HCT116 (cell line): Measurements from ENCODE around the gene ITPKB. TPM values are rescaled to one million over a fixed set of nuclear protein-coding genes. Genes with fewer than 3 reads are reported as not detected.

ENCODE experiments used
- ATAC-seq: fragments of 200-7000 bp; cut with Tn5 transposase; 2 replicates; pipeline ENCODE4 v1.9.1; 2020; ENCODE audit warnings: mild to moderate bottlenecking, moderate library complexity
- BruUV-seq: library from RNA; stranded (reverse); fragments of 400-500 nt; replicated peaks from 2 replicates; lab custom pipeline; 2021; lab: Mats Ljungman, UMichigan
- CTCF ChIA-PET: fragments of 300-600 bp; sonication (Branson Sonifier 250); formaldehyde crosslinking; loops from one replicate; lab custom pipeline; 2021; ENCODE audit warnings: antibody characterized with exemption; lab: Charles Lee
- POLR2A ChIA-PET: fragments of 300-600, 350-600 bp; sonication (Branson Sonifier 250); formaldehyde crosslinking; loops from one replicate; lab custom pipeline; 2021; ENCODE audit warnings: antibody characterized with exemption; lab: Charles Lee
- RAD21 ChIA-PET, 2 experiments: fragments of 300-600 bp; sonication (Branson Sonifier 250); formaldehyde crosslinking; loops; one replicate each; lab custom pipeline; 2023; ENCODE audit warnings: low total read pairs in 2 of 2; ENCODE audit not compliant: uncharacterized antibody in 2 of 2, unreplicated experiment in 2 of 2, low non-redundant PET in 1 of 2; lab: Charles Lee
- DNase-seq: peaks from one replicate; pipeline ENCODE4 v3.0.0-alpha.2; 2010; ENCODE audit warnings: low read depth, low spot score
- H2AFZ ChIP-seq: fragments of 200-600 bp; shearing (Covaris generic), sonication (generic); 2 replicates; pipeline ENCODE4 v1.6.1; 2017; ENCODE audit warnings: low read depth, mixed run types, mixed read lengths, antibody characterized with exemption, low read length; ENCODE audit not compliant: poor library complexity, severe bottlenecking
- H3K27ac ChIP-seq: 2 replicates; pipeline ENCODE4 v1.5.1; 2012; ENCODE audit warnings: low read depth, low read length
- H3K27me3 ChIP-seq: fragments of 200-600 bp; sonication (generic); 2 replicates; pipeline ENCODE4 v1.6.1; 2016; ENCODE audit warnings: mixed run types, low read length, mixed read lengths; ENCODE audit not compliant: insufficient read depth
- H3K36me3 ChIP-seq, 2 experiments: fragments of 200-500 bp in 1 of 2; fragments of 200-600 bp in 1 of 2; sonication (Bioruptor generic) in 1 of 2; sonication (generic) in 1 of 2; 2 replicates each; pipeline versions ENCODE4 v1.5.1 to v1.6.1; 2014 to 2016; ENCODE audit warnings: low read length in 2 of 2, inconsistent platforms in 1 of 2, mixed read lengths in 1 of 2, mixed run types in 1 of 2; ENCODE audit not compliant: insufficient read depth in 2 of 2, control insufficient read depth in 1 of 2
- H3K4me1 ChIP-seq, 2 experiments: fragments of 200-600 bp in 1 of 2; sonication (generic) in 1 of 2; 2 replicates each; pipeline versions ENCODE4 v1.5.1 to v1.6.1; 2012 to 2017; ENCODE audit warnings: low read length in 2 of 2, inconsistent platforms in 1 of 2, mild to moderate bottlenecking in 1 of 2, mixed read lengths in 1 of 2, mixed run types in 1 of 2, moderate library complexity in 1 of 2; ENCODE audit not compliant: insufficient read depth in 2 of 2, control insufficient read depth in 1 of 2
- H3K4me2 ChIP-seq: fragments of 200-600 bp; sonication (generic); 2 replicates; pipeline ENCODE4 v1.6.1; 2017; ENCODE audit warnings: mixed run types, low read length, mixed read lengths
- H3K4me3 ChIP-seq, 2 experiments: fragments of 200-600 bp in 1 of 2; sonication (generic) in 1 of 2; replicated peaks in 1 of 2; 2 replicates each; pipeline ENCODE4 v1.5.1; 2011 to 2016; ENCODE audit warnings: low read length in 2 of 2, control low read depth in 1 of 2, low read depth in 1 of 2, mild to moderate bottlenecking in 1 of 2, mixed read lengths in 1 of 2, mixed run types in 1 of 2
- H3K79me2 ChIP-seq: fragments of 200-600 bp; sonication (generic); 2 replicates; pipeline ENCODE4 v1.6.1; 2017; ENCODE audit warnings: mild to moderate bottlenecking, mixed run types, low read length, moderate library complexity, mixed read lengths; ENCODE audit not compliant: insufficient read depth
- H3K9ac ChIP-seq: fragments of 200-600 bp; sonication (generic); 2 replicates; pipeline ENCODE4 v1.6.1; 2016; ENCODE audit warnings: low read length, mixed read lengths
- H3K9me2 ChIP-seq: fragments of 200-600 bp; sonication (generic), shearing (Covaris generic); 2 replicates; pipeline ENCODE4 v1.6.1; 2017; ENCODE audit warnings: mixed run types, mild to moderate bottlenecking, moderate library complexity; ENCODE audit not compliant: insufficient read depth
- H3K9me3 ChIP-seq, 2 experiments: fragments of 200-500 bp in 1 of 2; fragments of 200-600 bp in 1 of 2; sonication (Bioruptor generic) in 1 of 2; sonication (generic) in 1 of 2; 2 replicates each; pipeline ENCODE4 v1.6.1; 2014 to 2017; ENCODE audit warnings: low read length in 2 of 2, mixed read lengths in 2 of 2, inconsistent platforms in 1 of 2, low read depth in 1 of 2, mild to moderate bottlenecking in 1 of 2, mixed run types in 1 of 2, moderate library complexity in 1 of 2; ENCODE audit not compliant: control insufficient read depth in 1 of 2, insufficient read depth in 1 of 2
- H4K20me1 ChIP-seq: fragments of 200-600 bp; sonication (generic), shearing (Covaris generic); 2 replicates; pipeline ENCODE4 v1.6.1; 2017; ENCODE audit warnings: mixed run types, mild to moderate bottlenecking, moderate library complexity; ENCODE audit not compliant: insufficient read depth
- ATF3 ChIP-seq: IDR thresholded peaks from 2 replicates; pipeline ENCODE4 v1.6.1; 2012
- CTCF ChIP-seq, 3 experiments: fragments of 200-600 bp in 1 of 3; sonication (generic) in 1 of 3; IDR thresholded peaks in 2 of 3; conservative IDR thresholded peaks in 1 of 3; 2 replicates each; pipeline ENCODE4 v1.5.1; 2012 to 2017; ENCODE audit warnings: low read depth in 2 of 3, low read length in 2 of 3, antibody characterized with exemption in 1 of 3, borderline replicate concordance in 1 of 3, control low read depth in 1 of 3, mild to moderate bottlenecking in 1 of 3, mixed read lengths in 1 of 3, mixed run types in 1 of 3, moderate library complexity in 1 of 3; ENCODE audit not compliant: insufficient read depth in 1 of 3
- JUND ChIP-seq: IDR thresholded peaks from 2 replicates; pipeline ENCODE4 v1.6.1; 2012
- POLR2AphosphoS5 ChIP-seq: IDR thresholded peaks from 2 replicates; pipeline ENCODE4 v1.6.1; 2011; ENCODE audit warnings: mild to moderate bottlenecking, low read depth, low read length, moderate library complexity
- SIN3A ChIP-seq: IDR thresholded peaks from 2 replicates; pipeline ENCODE4 v1.6.1; 2012; ENCODE audit warnings: low read depth
- SP1 ChIP-seq: IDR thresholded peaks from 2 replicates; pipeline ENCODE4 v1.6.1; 2012; ENCODE audit warnings: low read depth
- YY1 ChIP-seq: IDR thresholded peaks from 2 replicates; pipeline ENCODE4 v1.6.1; 2011; ENCODE audit warnings: low read length, low read depth, moderate library complexity, mild to moderate bottlenecking; ENCODE audit not compliant: insufficient replicate concordance; ENCODE audit errors: extremely low read depth
- ZNF274 ChIP-seq: fragments of 200-500 bp; sonication (Bioruptor generic); IDR thresholded peaks from 2 replicates; pipeline ENCODE4 v1.6.1; 2014; ENCODE audit warnings: mild to moderate bottlenecking, low read depth, low read length, inconsistent platforms
- intact Hi-C: fragments of 100-400 bp; cut with micrococcal nuclease; formaldehyde crosslinking; loops from 2 replicates; pipeline ENCODE4 v1.10.0; 2022
- total RNA-seq: library from RNA; stranded (reverse); gene quantifications from one replicate; pipeline ENCODE4 v1.2.1, GENCODE V29; 2021; ENCODE audit not compliant: unreplicated experiment

ITPKB gene
- total RNA-seq, 1 experiment from 2014 or later: 4.4 TPM

GRCh38 chr1:226662642-226663326, 76.3 kb downstream of the ITPKB start (continued):
- no peak for TF ChIP-seq YY1
- TF ChIP-seq ATF3: no peak

GRCh38 chr1:226661965-226662364, 77.1 kb downstream of the ITPKB start:
- intact Hi-C loops: no loop called here

More at GRCh38 chr1:226661965-226662364, 77.1 kb downstream of the ITPKB start:
- ATAC-seq (no peak), DNase-seq (no peak)
- CTCF ChIA-PET: no interaction called here
- H4K20me1 ChIP-seq: no peaks in the 10 kb centered on the region
- BruUV-seq: no TSS peak
- H3K9ac ChIP-seq: no peak overlapping the region; the same call in 1 of the 2 replicates
- H3K4me2 ChIP-seq: peak overlapping the region; percentile 77
- RAD21 ChIA-PET: no interaction called here
- H2AFZ ChIP-seq: no peak overlapping the region
- H3K27me3 ChIP-seq: no peaks in the 10 kb centered on the region
- H3K4me3 ChIP-seq: no peak overlapping the region
- H3K9me2 ChIP-seq: no peaks in the 10 kb centered on the region
- no peak overlapping the region for H3K27ac ChIP-seq
- no peaks in the 10 kb centered on the region for H3K9me3 ChIP-seq
- H3K36me3 ChIP-seq: no peaks in the 10 kb centered on the region
- TF ChIP-seq POLR2AphosphoS5 (no peak), SP1 (no peak), ZNF274 (no peak), JUND (no peak), CTCF (IDR thresholded peaks at IDR 0.05 in 2 of 3, conservative IDR thresholded peaks at IDR 0.05 in 1 of 3; ENCODE audit: borderline replicate concordance in 1 of 3, insufficient read depth in 1 of 3, low read depth in 2 of 3, low read length in 2 of 3) (no peak), ATF3 (no peak), SIN3A (no peak)
- POLR2A ChIA-PET: no interaction called here
- H3K79me2 ChIP-seq: no peaks in the 10 kb centered on the region
- H3K4me1 ChIP-seq: peaks cover 16 to 24% of the 10 kb centered on the region in 2 experiments
